ENCODE measurements around the gene COL28A1. TPM values are rescaled to one million over a fixed set of nuclear protein-coding genes. Genes with fewer than 3 reads are reported as not detected.
A peak's percentile ranks its signal among the peaks of the same experiment; 100 is the strongest.

Gene COL28A1
- total RNA-seq, 1 experiment from 2014 or later = 0.81 TPM

DNA sequence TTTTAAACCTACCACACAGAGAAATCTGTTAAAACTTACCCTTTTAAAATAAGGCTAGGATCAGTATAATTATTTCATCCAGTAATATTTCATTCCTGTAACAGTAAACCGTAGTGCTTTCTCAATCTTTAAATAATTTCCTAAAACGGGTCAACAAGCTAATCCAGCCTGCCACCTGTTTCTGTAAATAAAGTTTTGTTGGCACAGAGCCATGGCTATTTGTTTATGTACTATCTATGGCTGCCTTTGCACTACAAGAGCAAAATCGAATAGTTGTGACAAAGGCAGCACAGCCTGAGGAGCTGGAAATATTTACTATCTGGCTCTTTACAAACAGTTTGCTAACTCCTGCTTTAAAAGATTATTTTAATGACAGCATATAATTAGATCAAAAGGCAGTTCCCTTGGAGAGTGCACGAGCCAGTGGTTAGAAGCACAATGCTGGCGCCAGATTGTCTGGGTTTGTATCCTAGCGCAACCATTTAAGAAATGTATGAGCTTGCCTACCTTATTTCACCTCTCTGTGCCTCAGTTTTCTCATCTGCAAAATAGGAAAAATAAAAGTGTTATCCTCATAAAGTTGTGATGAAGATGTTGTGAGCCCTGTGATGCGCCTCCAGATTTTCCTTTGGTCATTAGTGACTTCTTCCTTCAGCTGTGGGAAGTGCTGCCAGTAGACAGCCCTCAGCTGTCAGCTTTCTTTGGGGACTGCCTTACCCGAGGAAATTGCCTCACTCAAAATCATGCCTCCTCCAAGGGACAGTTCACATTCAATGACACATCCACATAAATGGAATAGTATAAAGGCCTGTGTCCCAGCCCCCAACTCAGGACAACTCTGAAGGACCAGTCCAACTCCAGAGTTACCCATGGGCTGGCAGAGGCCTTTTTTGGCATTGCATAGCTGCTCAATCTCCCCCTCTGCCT, 19.2 kb upstream of the COL28A1 start:
- CTCF ChIA-PET = no interaction called here
- ATAC-seq = no peak
- H3K27ac Mint-ChIP-seq = no peak overlapping the region
- H3K27me3 Mint-ChIP-seq (ENCODE audit: low read depth) = no peaks in the 10 kb centered on the region
- H3K9me3 Mint-ChIP-seq = peaks cover 25% of the 10 kb centered on the region
- no peak overlapping the region for H3K4me3 Mint-ChIP-seq
- no peaks in the 10 kb centered on the region for H3K4me1 Mint-ChIP-seq
- no peak for DNase-seq (ENCODE audit: low spot score)
- H3K36me3 Mint-ChIP-seq = peaks cover 17% of the 10 kb centered on the region
- TF ChIP-seq ZBTB21 (CRISPR knock-in tag; IDR thresholded peaks at IDR 0.05; ENCODE audit: borderline replicate concordance) = no peak
- TF ChIP-seq, protein P1, sequence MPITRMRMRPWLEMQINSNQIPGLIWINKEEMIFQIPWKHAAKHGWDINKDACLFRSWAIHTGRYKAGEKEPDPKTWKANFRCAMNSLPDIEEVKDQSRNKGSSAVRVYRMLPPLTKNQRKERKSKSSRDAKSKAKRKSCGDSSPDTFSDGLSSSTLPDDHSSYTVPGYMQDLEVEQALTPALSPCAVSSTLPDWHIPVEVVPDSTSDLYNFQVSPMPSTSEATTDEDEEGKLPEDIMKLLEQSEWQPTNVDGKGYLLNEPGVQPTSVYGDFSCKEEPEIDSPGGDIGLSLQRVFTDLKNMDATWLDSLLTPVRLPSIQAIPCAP (CRISPR knock-in tag; IDR thresholded peaks at IDR 0.05) = no peak
- TF ChIP-seq, protein P2, sequence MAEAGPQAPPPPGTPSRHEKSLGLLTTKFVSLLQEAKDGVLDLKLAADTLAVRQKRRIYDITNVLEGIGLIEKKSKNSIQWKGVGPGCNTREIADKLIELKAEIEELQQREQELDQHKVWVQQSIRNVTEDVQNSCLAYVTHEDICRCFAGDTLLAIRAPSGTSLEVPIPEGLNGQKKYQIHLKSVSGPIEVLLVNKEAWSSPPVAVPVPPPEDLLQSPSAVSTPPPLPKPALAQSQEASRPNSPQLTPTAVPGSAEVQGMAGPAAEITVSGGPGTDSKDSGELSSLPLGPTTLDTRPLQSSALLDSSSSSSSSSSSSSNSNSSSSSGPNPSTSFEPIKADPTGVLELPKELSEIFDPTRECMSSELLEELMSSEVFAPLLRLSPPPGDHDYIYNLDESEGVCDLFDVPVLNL (CRISPR knock-in tag; IDR thresholded peaks at IDR 0.05; ENCODE audit: borderline replicate concordance, low read depth) = no peak
- no peak for TF ChIP-seq PRRX2 (CRISPR knock-in tag; IDR thresholded peaks at IDR 0.05)
- TF ChIP-seq, protein P3, sequence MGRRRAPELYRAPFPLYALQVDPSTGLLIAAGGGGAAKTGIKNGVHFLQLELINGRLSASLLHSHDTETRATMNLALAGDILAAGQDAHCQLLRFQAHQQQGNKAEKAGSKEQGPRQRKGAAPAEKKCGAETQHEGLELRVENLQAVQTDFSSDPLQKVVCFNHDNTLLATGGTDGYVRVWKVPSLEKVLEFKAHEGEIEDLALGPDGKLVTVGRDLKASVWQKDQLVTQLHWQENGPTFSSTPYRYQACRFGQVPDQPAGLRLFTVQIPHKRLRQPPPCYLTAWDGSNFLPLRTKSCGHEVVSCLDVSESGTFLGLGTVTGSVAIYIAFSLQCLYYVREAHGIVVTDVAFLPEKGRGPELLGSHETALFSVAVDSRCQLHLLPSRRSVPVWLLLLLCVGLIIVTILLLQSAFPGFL (CRISPR knock-in tag; IDR thresholded peaks at IDR 0.05; ENCODE audit: borderline replicate concordance) = no peak
- no peak for TF ChIP-seq FOXK1 (CRISPR knock-in tag; IDR thresholded peaks at IDR 0.05)
- TF ChIP-seq ATF1 (CRISPR knock-in tag; IDR thresholded peaks at IDR 0.05) = no peak
- no peak for TF ChIP-seq SP1 (CRISPR knock-in tag; conservative IDR thresholded peaks at IDR 0.05)
- no peak for TF ChIP-seq TEAD1 (CRISPR knock-in tag; IDR thresholded peaks at IDR 0.05)
- no peak for TF ChIP-seq NR2C2 (CRISPR knock-in tag; IDR thresholded peaks at IDR 0.05)
- no peak for TF ChIP-seq SOX15 (CRISPR knock-in tag; IDR thresholded peaks at IDR 0.05)
- TF ChIP-seq RELA (CRISPR knock-in tag; IDR thresholded peaks at IDR 0.05; ENCODE audit: borderline replicate concordance) = no peak
- no peak for TF ChIP-seq RORB (CRISPR knock-in tag; IDR thresholded peaks at IDR 0.05)
- TF ChIP-seq CREB1 (CRISPR knock-in tag; IDR thresholded peaks at IDR 0.05) = no peak
- TF ChIP-seq CBFB (CRISPR knock-in tag; IDR thresholded peaks at IDR 0.05; ENCODE audit: low read depth) = no peak
- TF ChIP-seq, protein P4, sequence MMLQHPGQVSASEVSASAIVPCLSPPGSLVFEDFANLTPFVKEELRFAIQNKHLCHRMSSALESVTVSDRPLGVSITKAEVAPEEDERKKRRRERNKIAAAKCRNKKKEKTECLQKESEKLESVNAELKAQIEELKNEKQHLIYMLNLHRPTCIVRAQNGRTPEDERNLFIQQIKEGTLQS (CRISPR knock-in tag; conservative IDR thresholded peaks at IDR 0.05) = no peak
- TF ChIP-seq ZNF138 (CRISPR knock-in tag; conservative IDR thresholded peaks at IDR 0.05) = no peak
- TF ChIP-seq, protein P5, sequence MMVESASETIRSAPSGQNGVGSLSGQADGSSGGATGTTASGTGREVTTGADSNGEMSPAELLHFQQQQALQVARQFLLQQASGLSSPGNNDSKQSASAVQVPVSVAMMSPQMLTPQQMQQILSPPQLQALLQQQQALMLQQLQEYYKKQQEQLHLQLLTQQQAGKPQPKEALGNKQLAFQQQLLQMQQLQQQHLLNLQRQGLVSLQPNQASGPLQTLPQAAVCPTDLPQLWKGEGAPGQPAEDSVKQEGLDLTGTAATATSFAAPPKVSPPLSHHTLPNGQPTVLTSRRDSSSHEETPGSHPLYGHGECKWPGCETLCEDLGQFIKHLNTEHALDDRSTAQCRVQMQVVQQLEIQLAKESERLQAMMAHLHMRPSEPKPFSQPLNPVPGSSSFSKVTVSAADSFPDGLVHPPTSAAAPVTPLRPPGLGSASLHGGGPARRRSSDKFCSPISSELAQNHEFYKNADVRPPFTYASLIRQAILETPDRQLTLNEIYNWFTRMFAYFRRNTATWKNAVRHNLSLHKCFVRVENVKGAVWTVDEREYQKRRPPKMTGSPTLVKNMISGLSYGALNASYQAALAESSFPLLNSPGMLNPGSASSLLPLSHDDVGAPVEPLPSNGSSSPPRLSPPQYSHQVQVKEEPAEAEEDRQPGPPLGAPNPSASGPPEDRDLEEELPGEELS (CRISPR knock-in tag; IDR thresholded peaks at IDR 0.05) = no peak
- TF ChIP-seq, protein P6, sequence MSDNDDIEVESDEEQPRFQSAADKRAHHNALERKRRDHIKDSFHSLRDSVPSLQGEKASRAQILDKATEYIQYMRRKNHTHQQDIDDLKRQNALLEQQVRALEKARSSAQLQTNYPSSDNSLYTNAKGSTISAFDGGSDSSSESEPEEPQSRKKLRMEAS (CRISPR knock-in tag; IDR thresholded peaks at IDR 0.05) = no peak
- TF ChIP-seq ZNF121 (CRISPR knock-in tag; IDR thresholded peaks at IDR 0.05) = no peak
- POLR2A ChIA-PET = no interaction called here

DNA sequence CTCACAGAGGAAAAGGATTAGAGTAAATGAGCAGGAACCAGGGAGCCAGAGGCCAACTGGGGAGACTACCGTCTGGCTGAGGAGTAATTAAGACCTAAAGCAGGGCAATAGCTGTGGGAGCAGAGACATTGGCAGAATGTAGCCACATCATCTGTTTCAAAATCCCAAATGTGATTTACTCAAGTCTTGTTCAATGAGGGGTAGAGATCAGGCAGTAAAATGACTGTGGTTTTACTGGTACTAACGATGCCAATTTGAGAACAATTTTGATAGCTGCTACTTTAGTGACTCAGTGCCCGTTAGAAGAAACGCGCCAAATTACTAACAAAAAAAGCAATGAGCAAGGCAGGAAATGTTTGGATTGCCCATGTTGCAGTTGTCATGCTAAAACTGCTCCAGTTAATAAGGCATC, 18.4 kb upstream of the COL28A1 start:
- Mint-ChIP-seq H3K27me3 (ENCODE audit: low read depth) (no peaks in the 10 kb centered on the region), H3K27ac (no peak overlapping the region), H3K36me3 (peaks cover 12% of the 10 kb centered on the region), H3K4me1 (no peaks in the 10 kb centered on the region), H3K4me3 (no peak overlapping the region), H3K9me3 (peaks cover 16% of the 10 kb centered on the region)
- ATAC-seq = peak; percentile 43; the same call in 1 of the 2 replicates
- no peak for DNase-seq (ENCODE audit: low spot score)
- CTCF ChIA-PET = no interaction called here
- POLR2A ChIA-PET = no interaction called here
- no peak for TF ChIP-seq ZNF671 (CRISPR knock-in tag; IDR thresholded peaks at IDR 0.05)
- TF ChIP-seq ZNF423 (CRISPR knock-in tag; IDR thresholded peaks at IDR 0.05) = no peak
- no peak for TF ChIP-seq ZNF232 (CRISPR knock-in tag; IDR thresholded peaks at IDR 0.05)
- TF ChIP-seq RORB (CRISPR knock-in tag; IDR thresholded peaks at IDR 0.05) = no peak
- TF ChIP-seq TP53 (CRISPR knock-in tag; IDR thresholded peaks at IDR 0.05) = no peak
- no peak for TF ChIP-seq GABPB1 (CRISPR knock-in tag; IDR thresholded peaks at IDR 0.05)
- TF ChIP-seq ETV6 (CRISPR knock-in tag; IDR thresholded peaks at IDR 0.05) = no peak
- TF ChIP-seq, protein P4 (CRISPR knock-in tag; conservative IDR thresholded peaks at IDR 0.05) = no peak
- TF ChIP-seq NFATC4 (CRISPR knock-in tag; IDR thresholded peaks at IDR 0.05) = no peak
- TF ChIP-seq SMAD4 (CRISPR knock-in tag; IDR thresholded peaks at IDR 0.05) = no peak
- TF ChIP-seq, protein P7, sequence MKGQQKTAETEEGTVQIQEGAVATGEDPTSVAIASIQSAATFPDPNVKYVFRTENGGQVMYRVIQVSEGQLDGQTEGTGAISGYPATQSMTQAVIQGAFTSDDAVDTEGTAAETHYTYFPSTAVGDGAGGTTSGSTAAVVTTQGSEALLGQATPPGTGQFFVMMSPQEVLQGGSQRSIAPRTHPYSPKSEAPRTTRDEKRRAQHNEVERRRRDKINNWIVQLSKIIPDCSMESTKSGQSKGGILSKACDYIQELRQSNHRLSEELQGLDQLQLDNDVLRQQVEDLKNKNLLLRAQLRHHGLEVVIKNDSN (CRISPR knock-in tag; IDR thresholded peaks at IDR 0.05) = no peak
